Measurements from ENCODE around the gene PLEKHA8.

PLEKHA8 gene

GRCh38 chr7:30003098-30003497 is 25.1 kb upstream of the PLEKHA8 start:
- TF ChIP-seq POLR2AphosphoS5 (IDR thresholded peaks at IDR 0.05; ENCODE audit: low read depth, low read length), result no peak
- no peak for TF ChIP-seq TAF1 (IDR thresholded peaks at IDR 0.05; ENCODE audit: borderline replicate concordance, insufficient read depth, low read length)

GRCh38 chr7:30005464-30005863 is 22.7 kb upstream of the PLEKHA8 start:
- TF ChIP-seq TAF1 (IDR thresholded peaks at IDR 0.05; ENCODE audit: borderline replicate concordance, insufficient read depth, low read length) (no peak), FOXP2 (optimal IDR thresholded peaks at IDR 0.05; ENCODE audit: borderline replicate concordance, extremely low read depth, extremely low read length, insufficient read depth) (no peak), SIN3A (IDR thresholded peaks at IDR 0.05; ENCODE audit: borderline replicate concordance, insufficient read depth, low read length) (no peak), REST (IDR thresholded peaks at IDR 0.05; ENCODE audit: insufficient read depth in 1 of 2, low read depth in 2 of 2, low read length in 2 of 2) (no peak), POLR2AphosphoS5 (IDR thresholded peaks at IDR 0.05; ENCODE audit: low read depth, low read length) (no peak)

GRCh38 chr7:30010021-30010420 is 18.2 kb upstream of the PLEKHA8 start:
- no peak for TF ChIP-seq SIN3A (IDR thresholded peaks at IDR 0.05; ENCODE audit: borderline replicate concordance, insufficient read depth, low read length)
- no peak for TF ChIP-seq TAF1 (IDR thresholded peaks at IDR 0.05; ENCODE audit: borderline replicate concordance, insufficient read depth, low read length)
- TF ChIP-seq FOXP2 (optimal IDR thresholded peaks at IDR 0.05; ENCODE audit: borderline replicate concordance, extremely low read depth, extremely low read length, insufficient read depth), result no peak

- TF ChIP-seq SIN3A (IDR thresholded peaks at IDR 0.05; ENCODE audit: borderline replicate concordance, insufficient read depth, low read length) (no peak), POLR2AphosphoS5 (IDR thresholded peaks at IDR 0.05; ENCODE audit: low read depth, low read length) (no peak), FOXP2 (optimal IDR thresholded peaks at IDR 0.05; ENCODE audit: borderline replicate concordance, extremely low read depth, extremely low read length, insufficient read depth) (no peak), REST (IDR thresholded peaks at IDR 0.05; ENCODE audit: insufficient read depth in 1 of 2, low read depth in 2 of 2, low read length in 2 of 2) (no peak), TAF1 (IDR thresholded peaks at IDR 0.05; ENCODE audit: borderline replicate concordance, insufficient read depth, low read length) (no peak)
These were observed 15.5 kb upstream of the PLEKHA8 start for GRCh38 chr7:30012757-30013156.

GRCh38 chr7:30018451-30018850 is 9.8 kb upstream of the PLEKHA8 start:
- TF ChIP-seq TAF1 (IDR thresholded peaks at IDR 0.05; ENCODE audit: borderline replicate concordance, insufficient read depth, low read length) (no peak), SIN3A (IDR thresholded peaks at IDR 0.05; ENCODE audit: borderline replicate concordance, insufficient read depth, low read length) (no peak), POLR2AphosphoS5 (IDR thresholded peaks at IDR 0.05; ENCODE audit: low read depth, low read length) (no peak), REST (IDR thresholded peaks at IDR 0.05; ENCODE audit: insufficient read depth in 1 of 2, low read depth in 2 of 2, low read length in 2 of 2) (no peak), FOXP2 (optimal IDR thresholded peaks at IDR 0.05; ENCODE audit: borderline replicate concordance, extremely low read depth, extremely low read length, insufficient read depth) (no peak)

GRCh38 chr7:30019387-30019786 is 8.8 kb upstream of the PLEKHA8 start:
- TF ChIP-seq FOXP2 (optimal IDR thresholded peaks at IDR 0.05; ENCODE audit: borderline replicate concordance, extremely low read depth, extremely low read length, insufficient read depth) (no peak), REST (IDR thresholded peaks at IDR 0.05; ENCODE audit: insufficient read depth in 1 of 2, low read depth in 2 of 2, low read length in 2 of 2) (no peak), TAF1 (IDR thresholded peaks at IDR 0.05; ENCODE audit: borderline replicate concordance, insufficient read depth, low read length) (no peak), SIN3A (IDR thresholded peaks at IDR 0.05; ENCODE audit: borderline replicate concordance, insufficient read depth, low read length) (no peak), POLR2AphosphoS5 (IDR thresholded peaks at IDR 0.05; ENCODE audit: low read depth, low read length) (no peak)
